GM19468 (cell line): ENCODE data around the gene FRMD4A.

Source experiments
- ATAC-seq: cut with Tn5 transposase; IDR thresholded peaks from one replicate; pipeline ENCODE4 v1.9.1; 2021; ENCODE audit warnings: mild to moderate bottlenecking, moderate library complexity, moderate number of reproducible peaks; ENCODE audit not compliant: unreplicated experiment; ENCODE audit errors: extremely low read depth

The FRMD4A gene

DNA sequence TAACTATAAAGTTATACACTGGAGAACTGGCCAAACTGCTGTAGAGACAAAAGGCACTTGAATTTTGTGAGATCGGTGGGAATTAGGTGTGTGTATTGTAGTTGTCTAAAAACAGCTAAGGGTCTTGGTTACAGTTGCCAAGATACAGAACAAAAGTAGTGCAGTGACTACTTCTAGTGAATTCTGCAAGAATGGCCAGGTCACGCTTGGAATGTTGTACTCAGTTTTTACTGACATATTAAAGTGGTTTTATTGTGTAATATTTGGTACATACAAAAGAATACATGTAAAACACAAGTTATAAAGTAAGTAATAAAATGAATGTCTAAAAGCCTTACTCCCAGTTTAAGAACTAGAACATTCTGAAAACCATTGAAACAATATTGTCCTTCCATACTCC, 701.6 kb downstream of the FRMD4A start:
- ATAC-seq = no peak

- no peak for ATAC-seq
These were observed 702.1 kb downstream of the FRMD4A start for GRCh38 chr10:13628661-13629060.

GRCh38 chr10:13627459-13628310, 703.0 kb downstream of the FRMD4A start:
- no peak for ATAC-seq

DNA sequence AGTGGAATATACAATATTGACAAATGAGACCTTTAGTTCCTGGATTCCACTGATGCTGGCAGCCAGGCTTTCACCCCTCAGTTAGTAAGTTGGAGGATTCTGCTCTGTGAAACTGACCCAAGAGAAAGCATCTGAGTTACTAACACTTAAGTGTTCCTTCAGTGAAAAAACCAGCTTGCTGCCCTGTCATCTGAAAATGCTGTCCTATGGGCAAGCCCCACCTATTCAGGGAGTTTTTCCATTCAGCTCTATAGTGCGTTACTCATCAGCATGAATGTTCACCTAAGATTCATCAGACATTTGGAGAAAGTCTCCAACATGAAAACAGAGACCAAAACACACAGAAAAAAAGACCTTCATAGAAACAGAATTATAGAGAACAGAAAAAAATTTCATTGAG, 706.1 kb downstream of the FRMD4A start:
- no peak for ATAC-seq

GRCh38 chr10:13621931-13622330, 708.8 kb downstream of the FRMD4A start:
- no peak for ATAC-seq

DNA sequence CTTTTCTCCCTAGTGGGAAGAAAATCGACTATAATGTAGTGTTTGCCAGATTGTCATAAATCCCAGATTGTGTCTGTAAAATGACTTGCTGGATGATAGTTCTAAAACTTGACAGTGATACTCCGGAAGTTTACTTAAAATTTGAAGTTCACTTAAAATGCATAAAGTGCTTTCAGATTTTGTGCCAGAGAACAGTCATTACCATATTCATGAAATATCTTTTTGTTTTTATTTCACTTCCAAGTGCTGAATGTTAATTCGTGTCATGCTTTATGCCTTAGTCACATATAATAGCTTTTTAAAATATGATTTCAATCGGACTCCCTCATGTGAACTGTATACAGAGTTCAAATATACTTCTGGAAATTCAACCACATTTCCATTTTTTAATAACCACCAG, 713.6 kb downstream of the FRMD4A start:
- ATAC-seq = no peak

DNA sequence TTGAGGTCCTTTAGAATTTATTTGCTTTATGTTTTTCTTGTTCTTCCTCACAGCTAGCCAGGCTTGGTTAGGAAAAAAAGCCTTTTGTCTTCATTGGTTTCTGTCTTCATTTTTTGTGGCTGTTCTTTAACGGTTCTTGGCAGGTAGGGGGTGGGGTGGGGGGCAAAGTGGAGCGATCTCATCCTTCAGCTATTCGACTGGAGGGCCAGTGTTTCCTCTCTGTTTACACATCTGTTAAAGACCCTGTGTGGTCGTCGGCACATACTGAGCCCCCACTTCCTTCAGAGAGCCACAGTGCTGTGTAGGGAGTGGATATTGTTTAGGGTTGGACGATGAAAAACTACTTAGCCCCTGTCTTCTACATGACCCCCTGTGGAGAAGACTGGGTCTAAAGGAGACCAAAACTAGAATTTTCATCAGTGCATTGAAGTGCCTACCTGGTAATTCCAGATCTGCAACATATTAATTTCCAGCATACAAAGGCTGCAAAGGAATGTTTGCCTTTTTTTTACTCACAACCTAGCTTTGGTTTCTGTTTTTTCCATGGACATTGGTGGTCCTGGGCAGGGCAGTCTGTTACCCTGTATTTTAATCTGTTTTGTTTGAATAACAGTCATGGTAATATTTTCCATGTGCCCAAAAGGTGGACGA, 714.9 kb downstream of the FRMD4A start:
- no peak for ATAC-seq

- no peak for ATAC-seq
These were observed 716.0 kb downstream of the FRMD4A start for GRCh38 chr10:13614530-13615332.

DNA sequence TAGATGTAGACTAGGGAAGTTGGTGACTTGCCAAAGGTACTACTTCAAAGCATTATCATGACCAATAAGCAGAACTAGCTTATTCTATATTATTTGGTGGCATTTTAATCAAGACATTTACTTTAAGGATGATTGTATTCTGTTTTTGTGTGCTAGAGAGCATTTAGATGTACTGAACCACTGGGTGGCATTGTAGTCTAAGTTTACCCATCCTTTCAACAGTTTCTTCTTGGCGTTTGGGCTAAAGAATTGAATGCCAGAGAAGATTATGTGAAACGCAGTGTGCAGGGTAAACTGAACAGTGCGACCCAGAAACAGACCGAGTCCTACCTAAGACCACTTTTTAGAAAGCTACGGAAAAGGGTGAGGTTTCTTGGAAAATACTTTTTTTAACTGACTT, 717.2 kb downstream of the FRMD4A start:
- ATAC-seq = no peak

GRCh38 chr10:13612654-13613373, 717.9 kb downstream of the FRMD4A start:
- ATAC-seq = no peak

DNA sequence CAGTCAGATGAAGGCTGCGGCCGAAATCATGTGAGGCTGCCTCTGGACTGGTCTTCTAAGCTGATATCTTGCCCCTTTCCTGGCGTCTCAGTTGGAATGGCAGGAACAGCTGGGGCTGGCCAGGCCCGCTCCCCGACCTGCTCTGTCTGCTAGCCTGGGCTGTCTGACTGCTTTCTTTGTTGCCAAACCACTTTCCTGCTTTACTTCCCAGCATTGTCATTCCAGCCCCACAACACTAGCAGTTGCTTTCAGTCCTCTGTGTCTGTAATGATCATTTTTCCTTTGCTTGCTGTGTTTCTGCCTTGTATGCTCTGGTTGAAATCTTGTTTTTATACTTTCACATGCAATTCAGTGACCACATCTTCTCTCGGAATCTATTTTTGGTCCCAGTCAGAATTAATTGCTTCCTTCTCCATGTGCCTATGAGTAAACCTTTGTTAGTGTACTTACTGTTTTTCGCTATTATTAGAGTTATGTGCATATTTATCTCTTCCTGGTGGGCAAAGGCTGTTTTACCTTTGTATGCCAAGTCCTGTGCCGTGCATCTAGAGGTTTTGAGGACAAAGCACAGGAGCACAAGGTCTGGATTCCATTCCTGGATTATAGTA, 722.4 kb downstream of the FRMD4A start:
- no peak for ATAC-seq

DNA sequence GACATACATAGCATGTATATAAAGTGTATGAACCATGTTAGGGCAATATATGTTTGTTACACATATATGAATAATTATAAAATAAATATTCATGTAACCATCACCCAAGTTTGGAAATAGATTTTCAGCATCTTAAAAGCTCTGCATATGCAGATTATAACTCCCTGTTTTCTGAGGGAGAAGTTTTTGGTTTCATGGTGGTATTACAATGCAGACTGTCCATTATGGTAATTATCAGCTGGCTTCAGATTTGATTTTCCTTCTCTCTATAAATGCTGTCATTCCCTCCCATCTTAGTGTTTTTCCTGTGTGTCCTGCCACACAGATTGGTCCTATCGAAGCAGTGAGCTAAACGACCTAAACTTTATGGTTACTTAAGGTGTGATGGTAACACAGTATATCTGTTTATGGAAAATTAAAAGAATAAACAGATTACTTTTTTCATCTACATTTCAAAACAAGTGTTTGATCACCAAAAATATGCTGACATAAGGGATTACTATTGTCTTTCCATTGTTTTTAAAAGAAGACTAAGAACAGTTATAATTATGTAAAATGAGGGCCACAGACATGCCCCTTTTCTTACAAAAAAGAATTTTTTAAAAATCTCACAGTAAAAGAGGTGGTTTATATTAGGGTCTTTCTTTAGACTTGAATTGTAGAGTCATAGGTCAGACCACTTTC, 726.2 kb downstream of the FRMD4A start:
- ATAC-seq = no peak

- no peak for ATAC-seq
These were observed 732.8 kb downstream of the FRMD4A start for GRCh38 chr10:13597909-13598308.

- ATAC-seq = no peak
These were observed 736.1 kb downstream of the FRMD4A start for GRCh38 chr10:13594641-13595040.
